Measurements from ENCODE around the gene CACNA1C.

CACNA1C gene

GRCh38 chr12:2234646-2235350 is 182.0 kb downstream of the CACNA1C start:
- no peak overlapping the region for H3K9ac ChIP-seq (ENCODE audit: low read depth in 1 of 2, low read length in 2 of 2)
- H3K4me3 ChIP-seq (ENCODE audit: low read depth in 1 of 2, low read length in 2 of 2): no peak overlapping the region
- peaks cover 0 to 3% of the 10 kb centered on the region in 2 donors for H3K27me3 ChIP-seq (ENCODE audit: control insufficient read depth in 1 of 2, insufficient read depth in 2 of 2, low read length in 2 of 2)
- no peaks in the 10 kb centered on the region for H3K36me3 ChIP-seq (ENCODE audit: control insufficient read depth in 1 of 2, insufficient read depth in 2 of 2, low read length in 2 of 2)
- no peaks in the 10 kb centered on the region for H3K4me1 ChIP-seq (ENCODE audit: control insufficient read depth in 1 of 2, insufficient read depth in 2 of 2, low read length in 2 of 2)
- no peaks in the 10 kb centered on the region for H3K9me3 ChIP-seq (ENCODE audit: control insufficient read depth in 1 of 2, low read length in 2 of 2)
- no peak overlapping the region for H3K27ac ChIP-seq (ENCODE audit: low read depth, low read length)

GRCh38 chr12:2236506-2237294 is 183.9 kb downstream of the CACNA1C start:
- H3K27me3 ChIP-seq (ENCODE audit: control insufficient read depth in 1 of 2, insufficient read depth in 2 of 2, low read length in 2 of 2): peaks cover 0 to 3% of the 10 kb centered on the region in 2 donors
- H3K27ac ChIP-seq (ENCODE audit: low read depth, low read length): no peak overlapping the region
- no peak overlapping the region for H3K4me3 ChIP-seq (ENCODE audit: low read depth in 1 of 2, low read length in 2 of 2)
- no peaks in the 10 kb centered on the region for H3K4me1 ChIP-seq (ENCODE audit: control insufficient read depth in 1 of 2, insufficient read depth in 2 of 2, low read length in 2 of 2)
- no peaks in the 10 kb centered on the region for H3K9me3 ChIP-seq (ENCODE audit: control insufficient read depth in 1 of 2, low read length in 2 of 2)
- H3K9ac ChIP-seq (ENCODE audit: low read depth in 1 of 2, low read length in 2 of 2): no peak overlapping the region
- no peaks in the 10 kb centered on the region for H3K36me3 ChIP-seq (ENCODE audit: control insufficient read depth in 1 of 2, insufficient read depth in 2 of 2, low read length in 2 of 2)

GRCh38 chr12:2238111-2238510 is 185.3 kb downstream of the CACNA1C start:
- H3K9me3 ChIP-seq (ENCODE audit: control insufficient read depth in 1 of 2, low read length in 2 of 2): no peaks in the 10 kb centered on the region
- no peaks in the 10 kb centered on the region for H3K27me3 ChIP-seq (ENCODE audit: control insufficient read depth in 1 of 2, insufficient read depth in 2 of 2, low read length in 2 of 2)
- H3K36me3 ChIP-seq (ENCODE audit: control insufficient read depth in 1 of 2, insufficient read depth in 2 of 2, low read length in 2 of 2): no peaks in the 10 kb centered on the region
- H3K9ac ChIP-seq (ENCODE audit: low read depth in 1 of 2, low read length in 2 of 2): no peak overlapping the region
- no peak overlapping the region for H3K27ac ChIP-seq (ENCODE audit: low read depth, low read length)
- no peaks in the 10 kb centered on the region for H3K4me1 ChIP-seq (ENCODE audit: control insufficient read depth in 1 of 2, insufficient read depth in 2 of 2, low read length in 2 of 2)
- H3K4me3 ChIP-seq (ENCODE audit: low read depth in 1 of 2, low read length in 2 of 2): no peak overlapping the region

GRCh38 chr12:2239381-2239871 is 186.6 kb downstream of the CACNA1C start:
- H3K9ac ChIP-seq (ENCODE audit: low read depth in 1 of 2, low read length in 2 of 2): no peak overlapping the region
- H3K4me3 ChIP-seq (ENCODE audit: low read depth in 1 of 2, low read length in 2 of 2): no peak overlapping the region
- no peaks in the 10 kb centered on the region for H3K27me3 ChIP-seq (ENCODE audit: control insufficient read depth in 1 of 2, insufficient read depth in 2 of 2, low read length in 2 of 2)
- no peaks in the 10 kb centered on the region for H3K9me3 ChIP-seq (ENCODE audit: control insufficient read depth in 1 of 2, low read length in 2 of 2)
- no peaks in the 10 kb centered on the region for H3K4me1 ChIP-seq (ENCODE audit: control insufficient read depth in 1 of 2, insufficient read depth in 2 of 2, low read length in 2 of 2)
- no peak overlapping the region for H3K27ac ChIP-seq (ENCODE audit: low read depth, low read length)
- no peaks in the 10 kb centered on the region for H3K36me3 ChIP-seq (ENCODE audit: control insufficient read depth in 1 of 2, insufficient read depth in 2 of 2, low read length in 2 of 2)

- H3K27ac ChIP-seq (ENCODE audit: low read depth, low read length): no peak overlapping the region
- H3K9me3 ChIP-seq (ENCODE audit: control insufficient read depth in 1 of 2, low read length in 2 of 2): no peaks in the 10 kb centered on the region
- H3K4me3 ChIP-seq (ENCODE audit: low read depth in 1 of 2, low read length in 2 of 2): no peak overlapping the region
- H3K27me3 ChIP-seq (ENCODE audit: control insufficient read depth in 1 of 2, insufficient read depth in 2 of 2, low read length in 2 of 2): no peaks in the 10 kb centered on the region
- no peaks in the 10 kb centered on the region for H3K4me1 ChIP-seq (ENCODE audit: control insufficient read depth in 1 of 2, insufficient read depth in 2 of 2, low read length in 2 of 2)
- H3K36me3 ChIP-seq (ENCODE audit: control insufficient read depth in 1 of 2, insufficient read depth in 2 of 2, low read length in 2 of 2): no peaks in the 10 kb centered on the region
- no peak overlapping the region for H3K9ac ChIP-seq (ENCODE audit: low read depth in 1 of 2, low read length in 2 of 2)
These were observed 187.6 kb downstream of the CACNA1C start for GRCh38 chr12:2240390-2240789.

- Histone ChIP-seq H3K27ac (ENCODE audit: low read depth, low read length) (no peak overlapping the region), H3K36me3 (ENCODE audit: control insufficient read depth in 1 of 2, insufficient read depth in 2 of 2, low read length in 2 of 2) (no peaks in the 10 kb centered on the region), H3K9ac (ENCODE audit: low read depth in 1 of 2, low read length in 2 of 2) (no peak overlapping the region), H3K27me3 (ENCODE audit: control insufficient read depth in 1 of 2, insufficient read depth in 2 of 2, low read length in 2 of 2) (no peaks in the 10 kb centered on the region), H3K4me1 (ENCODE audit: control insufficient read depth in 1 of 2, insufficient read depth in 2 of 2, low read length in 2 of 2) (no peaks in the 10 kb centered on the region), H3K9me3 (ENCODE audit: control insufficient read depth in 1 of 2, low read length in 2 of 2) (no peaks in the 10 kb centered on the region), H3K4me3 (ENCODE audit: low read depth in 1 of 2, low read length in 2 of 2) (no peak overlapping the region)
These were observed 188.2 kb downstream of the CACNA1C start for GRCh38 chr12:2240984-2241383.

- Histone ChIP-seq H3K27ac (ENCODE audit: low read depth, low read length) (no peak overlapping the region), H3K36me3 (ENCODE audit: control insufficient read depth in 1 of 2, insufficient read depth in 2 of 2, low read length in 2 of 2) (no peaks in the 10 kb centered on the region), H3K9me3 (ENCODE audit: control insufficient read depth in 1 of 2, low read length in 2 of 2) (no peaks in the 10 kb centered on the region), H3K4me1 (ENCODE audit: control insufficient read depth in 1 of 2, insufficient read depth in 2 of 2, low read length in 2 of 2) (no peaks in the 10 kb centered on the region), H3K4me3 (ENCODE audit: low read depth in 1 of 2, low read length in 2 of 2) (no peak overlapping the region), H3K27me3 (ENCODE audit: control insufficient read depth in 1 of 2, insufficient read depth in 2 of 2, low read length in 2 of 2) (no peaks in the 10 kb centered on the region), H3K9ac (ENCODE audit: low read depth in 1 of 2, low read length in 2 of 2) (no peak overlapping the region)
These were observed 189.4 kb downstream of the CACNA1C start for GRCh38 chr12:2242216-2242615.

GRCh38 chr12:2242816-2243215 is 190.0 kb downstream of the CACNA1C start:
- no peaks in the 10 kb centered on the region for H3K4me1 ChIP-seq (ENCODE audit: control insufficient read depth in 1 of 2, insufficient read depth in 2 of 2, low read length in 2 of 2)
- H3K36me3 ChIP-seq (ENCODE audit: control insufficient read depth in 1 of 2, insufficient read depth in 2 of 2, low read length in 2 of 2): no peaks in the 10 kb centered on the region
- no peak overlapping the region for H3K9ac ChIP-seq (ENCODE audit: low read depth in 1 of 2, low read length in 2 of 2)
- no peaks in the 10 kb centered on the region for H3K27me3 ChIP-seq (ENCODE audit: control insufficient read depth in 1 of 2, insufficient read depth in 2 of 2, low read length in 2 of 2)
- no peak overlapping the region for H3K27ac ChIP-seq (ENCODE audit: low read depth, low read length)
- no peak overlapping the region for H3K4me3 ChIP-seq (ENCODE audit: low read depth in 1 of 2, low read length in 2 of 2)
- no peaks in the 10 kb centered on the region for H3K9me3 ChIP-seq (ENCODE audit: control insufficient read depth in 1 of 2, low read length in 2 of 2)

- H3K9ac ChIP-seq (ENCODE audit: low read depth in 1 of 2, low read length in 2 of 2): no peak overlapping the region
- H3K27ac ChIP-seq (ENCODE audit: low read depth, low read length): no peak overlapping the region
- no peaks in the 10 kb centered on the region for H3K9me3 ChIP-seq (ENCODE audit: control insufficient read depth in 1 of 2, low read length in 2 of 2)
- H3K4me1 ChIP-seq (ENCODE audit: control insufficient read depth in 1 of 2, insufficient read depth in 2 of 2, low read length in 2 of 2): no peaks in the 10 kb centered on the region
- H3K36me3 ChIP-seq (ENCODE audit: control insufficient read depth in 1 of 2, insufficient read depth in 2 of 2, low read length in 2 of 2): no peaks in the 10 kb centered on the region
- H3K27me3 ChIP-seq (ENCODE audit: control insufficient read depth in 1 of 2, insufficient read depth in 2 of 2, low read length in 2 of 2): no peaks in the 10 kb centered on the region
- H3K4me3 ChIP-seq (ENCODE audit: low read depth in 1 of 2, low read length in 2 of 2): no peak overlapping the region
These were observed 190.5 kb downstream of the CACNA1C start for GRCh38 chr12:2243275-2243674.

- no peak overlapping the region for H3K4me3 ChIP-seq (ENCODE audit: low read depth in 1 of 2, low read length in 2 of 2)
- no peaks in the 10 kb centered on the region for H3K9me3 ChIP-seq (ENCODE audit: control insufficient read depth in 1 of 2, low read length in 2 of 2)
- H3K27me3 ChIP-seq (ENCODE audit: control insufficient read depth in 1 of 2, insufficient read depth in 2 of 2, low read length in 2 of 2): no peaks in the 10 kb centered on the region
- H3K9ac ChIP-seq (ENCODE audit: low read depth in 1 of 2, low read length in 2 of 2): no peak overlapping the region
- H3K36me3 ChIP-seq (ENCODE audit: control insufficient read depth in 1 of 2, insufficient read depth in 2 of 2, low read length in 2 of 2): no peaks in the 10 kb centered on the region
- H3K4me1 ChIP-seq (ENCODE audit: control insufficient read depth in 1 of 2, insufficient read depth in 2 of 2, low read length in 2 of 2): peaks cover 7% of the 10 kb centered on the region in 2 donors
- no peak overlapping the region for H3K27ac ChIP-seq (ENCODE audit: low read depth, low read length)
These were observed 191.4 kb downstream of the CACNA1C start for GRCh38 chr12:2244013-2244861.
